NCI-H2107 treated with DMSO at 0.1 percent for 48 hours (cell line): ENCODE data around the gene IRGM.
"Not testable (repeated sequence)": the region's sequence is repeated elsewhere in the genome, so short reads cannot be mapped to it uniquely, and the experiment has no call there.

ENCODE experiments used
- DNase-seq: peaks from one replicate; lab custom pipeline; 2025; ENCODE audit not compliant: unreplicated experiment; lab: John Stamatoyannopoulos, UW

Gene IRGM, protein sequence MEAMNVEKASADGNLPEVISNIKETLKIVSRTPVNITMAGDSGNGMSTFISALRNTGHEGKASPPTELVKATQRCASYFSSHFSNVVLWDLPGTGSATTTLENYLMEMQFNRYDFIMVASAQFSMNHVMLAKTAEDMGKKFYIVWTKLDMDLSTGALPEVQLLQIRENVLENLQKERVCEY

DNA sequence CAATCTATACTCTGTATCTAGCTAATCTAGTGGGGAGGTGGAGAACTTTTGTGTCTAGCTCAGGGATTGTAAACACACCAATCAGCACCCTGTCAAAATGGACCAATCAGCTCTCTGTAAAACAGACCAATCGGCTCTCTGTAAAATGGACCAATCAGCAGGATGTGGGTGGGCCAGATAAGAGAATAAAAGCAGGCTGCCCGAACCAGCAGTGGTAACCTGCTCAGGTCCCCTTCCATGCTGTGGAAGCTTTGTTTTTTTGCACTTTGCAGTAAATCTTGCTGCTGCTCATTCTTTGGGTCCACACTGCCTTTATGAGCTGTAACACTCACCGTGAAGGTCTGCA lies at the start of gene IRGM:
Gene IRGM (plus strand): TSS at position 214 of the 346 bp plus-strand sequence. CDS start 1,603 bp downstream, outside the sequence.
- DNase-seq, result not testable (repeated sequence)

DNA sequence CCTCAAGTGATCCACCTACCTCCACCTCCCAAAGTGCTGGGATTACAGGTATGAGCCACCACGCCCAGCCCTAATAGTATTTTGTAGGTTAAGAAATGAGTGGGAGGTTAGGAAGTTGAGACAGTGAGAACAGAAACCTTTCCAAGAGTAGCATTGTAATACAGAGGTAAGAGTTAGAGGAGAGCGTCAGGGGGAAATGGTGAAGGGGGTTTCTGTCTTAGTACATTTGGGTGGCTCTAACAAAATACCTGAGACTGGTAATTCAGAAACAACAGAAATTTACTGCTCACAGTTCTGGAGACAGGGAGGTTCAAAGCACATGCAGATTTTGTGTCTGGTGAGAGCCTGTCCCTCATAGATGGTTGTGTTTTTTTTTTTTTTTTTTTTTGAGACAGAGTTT lies 48.9 kb upstream of the IRGM start:
- DNase-seq, result no peak

DNA sequence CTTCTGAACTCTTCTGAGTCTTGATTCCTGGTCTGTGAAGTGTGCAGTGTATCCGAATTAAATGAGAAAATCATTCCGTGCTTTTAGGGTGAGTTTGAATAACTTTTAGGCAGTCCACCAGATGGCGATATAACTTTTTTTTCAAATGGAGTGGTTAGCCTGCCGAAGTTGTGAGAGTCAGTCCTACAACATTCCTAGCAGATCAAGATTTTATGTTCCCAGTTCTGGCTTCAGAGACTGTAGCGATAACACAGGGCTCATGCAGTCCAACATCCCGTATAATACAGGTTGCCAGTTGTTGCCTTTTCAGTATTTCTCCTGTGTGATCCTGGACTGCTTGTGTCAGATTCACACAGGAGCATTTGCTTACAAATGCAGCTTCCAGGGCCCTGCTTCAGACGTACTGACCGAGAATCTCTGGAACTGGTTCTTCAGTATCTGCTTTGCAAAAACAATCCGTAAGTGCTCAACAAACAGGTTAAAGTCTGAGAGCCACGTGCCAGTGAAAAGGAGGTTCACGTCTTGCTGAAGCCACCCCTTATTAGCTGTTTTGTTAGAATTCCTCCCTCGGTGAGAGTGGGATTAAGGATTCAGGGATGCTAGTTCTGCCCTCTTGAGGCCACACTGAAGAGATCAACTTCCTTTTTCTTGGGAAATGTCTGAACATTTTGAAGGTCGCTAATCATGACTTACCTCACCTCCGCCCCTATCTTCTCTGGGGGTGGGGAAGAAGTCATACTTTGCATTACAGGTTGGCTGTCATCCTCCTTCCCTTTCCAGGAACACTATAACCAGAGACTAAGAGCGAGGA lies 45.0 kb upstream of the IRGM start:
- DNase-seq, result peak; percentile 23

DNA sequence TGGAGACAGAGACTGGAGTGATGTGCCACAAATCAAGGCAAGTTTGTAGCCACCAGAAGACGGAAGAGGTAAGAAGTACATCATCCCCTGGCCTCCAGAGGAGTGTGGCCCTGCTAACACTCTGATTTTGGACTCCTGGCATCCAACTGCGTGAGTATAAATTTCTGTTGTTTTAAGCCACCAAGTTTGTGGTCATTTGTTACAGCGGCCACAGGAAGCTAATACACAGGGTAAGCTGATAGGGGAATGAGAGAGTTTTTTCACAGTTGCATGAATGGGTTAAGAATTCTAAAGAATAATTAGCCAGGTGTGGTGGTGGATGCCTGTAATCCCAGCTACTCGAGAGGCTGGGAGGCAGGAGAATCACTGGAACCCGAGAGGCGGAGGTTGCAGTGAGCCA lies 41.9 kb upstream of the IRGM start:
- DNase-seq, result no peak

- no peak for DNase-seq
Observed at GRCh38 chr5:150809363-150809762, 37.0 kb upstream of the IRGM start.

DNA sequence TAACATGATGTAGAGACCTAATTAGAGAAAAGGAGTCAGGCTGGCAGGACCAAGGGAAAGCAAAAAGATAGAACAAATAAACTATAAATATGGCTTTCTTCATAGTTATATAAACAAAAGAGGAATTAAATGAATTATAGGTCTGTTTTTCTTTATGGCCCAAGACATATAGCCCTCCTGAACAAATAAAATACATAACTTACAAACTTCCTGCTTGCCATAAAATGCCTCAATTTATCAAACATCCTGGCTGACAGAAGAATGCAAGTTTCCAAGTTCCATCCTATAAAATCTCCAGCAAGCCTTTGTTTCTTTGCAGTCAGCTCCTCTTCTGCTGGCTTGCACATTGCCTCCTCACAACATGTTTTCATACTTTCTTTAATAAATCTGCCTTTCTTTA lies 31.3 kb upstream of the IRGM start:
- DNase-seq, result no peak

GRCh38 chr5:150816946-150817345 lies 29.4 kb upstream of the IRGM start:
- no peak for DNase-seq

- no peak for DNase-seq
Observed at GRCh38 chr5:150829744-150830143, 16.6 kb upstream of the IRGM start.

GRCh38 chr5:150831821-150832220 lies 14.5 kb upstream of the IRGM start:
- not testable (repeated sequence) for DNase-seq

DNA sequence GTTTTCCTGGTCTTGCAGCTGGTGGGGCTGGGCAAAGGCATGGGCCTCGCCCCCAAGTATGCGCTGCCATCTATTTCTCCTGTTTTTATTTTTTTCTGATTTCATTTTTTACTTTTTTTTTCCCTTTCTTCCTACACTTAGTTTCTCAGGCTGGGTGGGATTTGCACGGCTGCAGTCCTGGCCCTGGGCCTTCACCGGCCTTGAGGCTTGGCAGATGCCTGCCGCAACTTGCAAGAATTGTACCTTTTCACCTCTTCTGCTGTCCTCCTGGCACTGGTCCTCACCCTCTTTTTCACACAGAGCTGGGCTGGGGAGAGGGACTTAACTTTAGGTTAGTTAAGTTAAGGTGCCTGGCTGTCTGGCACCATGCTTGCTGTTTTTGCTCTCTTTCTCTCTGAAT lies 10.3 kb upstream of the IRGM start:
- DNase-seq, result no peak

GRCh38 chr5:150836703-150837102 lies 9.6 kb upstream of the IRGM start:
- no peak for DNase-seq

- not testable (repeated sequence) for DNase-seq
Observed at GRCh38 chr5:150845185-150845859, 999 bp upstream of the IRGM start.

GRCh38 chr5:150846654-150847333 lies 473 bp downstream of the IRGM start:
- peak; percentile 70 for DNase-seq

DNA sequence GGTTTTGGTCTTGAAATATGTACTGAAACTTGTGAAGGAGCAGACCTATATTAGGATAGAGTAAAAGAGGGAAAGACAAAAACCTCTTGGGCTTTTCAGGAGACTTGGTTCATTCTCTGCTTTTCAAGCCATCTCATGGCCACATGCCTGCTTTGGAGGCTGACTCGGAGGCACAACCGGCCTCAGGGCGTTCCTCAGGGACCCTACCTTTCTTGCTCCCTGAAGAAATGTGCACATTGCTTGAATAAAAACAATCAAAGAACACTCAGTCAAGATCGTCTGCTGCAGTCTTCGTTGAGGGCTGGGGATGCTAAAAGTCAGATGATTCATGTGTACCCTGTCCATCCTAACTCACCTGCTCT lies 994 bp downstream of the IRGM start:
- DNase-seq, result no peak

DNA sequence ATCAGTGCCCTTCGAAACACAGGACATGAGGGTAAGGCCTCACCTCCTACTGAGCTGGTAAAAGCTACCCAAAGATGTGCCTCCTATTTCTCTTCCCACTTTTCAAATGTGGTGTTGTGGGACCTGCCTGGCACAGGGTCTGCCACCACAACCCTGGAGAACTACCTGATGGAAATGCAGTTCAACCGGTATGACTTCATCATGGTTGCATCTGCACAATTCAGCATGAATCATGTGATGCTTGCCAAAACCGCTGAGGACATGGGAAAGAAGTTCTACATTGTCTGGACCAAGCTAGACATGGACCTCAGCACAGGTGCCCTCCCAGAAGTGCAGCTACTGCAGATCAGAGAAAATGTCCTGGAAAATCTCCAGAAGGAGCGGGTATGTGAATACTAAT lies 1.9 kb downstream of the IRGM start:
- DNase-seq, result no peak

DNA sequence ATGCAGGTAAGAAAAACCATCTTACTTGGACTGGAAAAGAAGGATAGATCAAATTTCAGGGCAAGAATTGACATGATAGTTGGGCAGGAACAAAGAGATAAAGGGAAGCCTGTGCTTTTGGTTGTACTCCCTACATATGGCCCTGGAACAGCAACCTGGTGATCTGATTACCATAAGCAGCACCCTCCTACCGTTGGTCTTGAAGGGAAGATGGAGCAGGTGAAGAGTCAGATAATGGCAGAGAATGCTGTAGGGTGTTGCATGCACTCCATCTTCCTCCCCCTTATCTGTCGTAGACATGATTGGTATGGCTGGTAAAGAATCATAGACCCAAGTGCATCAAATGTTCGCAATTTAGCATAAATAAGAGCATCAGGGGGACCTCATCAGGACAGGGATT lies 4.7 kb downstream of the IRGM start:
- no peak for DNase-seq

DNA sequence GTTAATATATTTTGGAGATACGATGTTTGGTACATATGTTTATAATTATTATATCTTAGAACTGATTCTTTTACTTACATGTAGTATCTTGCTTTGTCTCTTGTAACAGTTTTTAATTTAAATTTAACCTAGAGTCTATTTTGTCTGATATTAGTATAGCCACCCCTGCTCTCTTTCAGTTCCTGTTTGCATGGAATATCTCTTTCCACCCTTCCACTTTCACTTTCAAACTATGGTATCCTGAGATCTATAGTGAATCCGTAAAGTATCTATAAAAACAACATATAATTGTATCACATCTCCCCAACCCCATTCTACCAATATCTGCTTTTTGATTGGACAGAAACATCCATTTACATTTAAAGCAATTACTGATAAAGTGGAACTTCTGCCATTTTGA lies 7.2 kb downstream of the IRGM start:
- DNase-seq, result no peak

GRCh38 chr5:150856700-150857099 lies 10.4 kb downstream of the IRGM start:
- not testable (repeated sequence) for DNase-seq

DNA sequence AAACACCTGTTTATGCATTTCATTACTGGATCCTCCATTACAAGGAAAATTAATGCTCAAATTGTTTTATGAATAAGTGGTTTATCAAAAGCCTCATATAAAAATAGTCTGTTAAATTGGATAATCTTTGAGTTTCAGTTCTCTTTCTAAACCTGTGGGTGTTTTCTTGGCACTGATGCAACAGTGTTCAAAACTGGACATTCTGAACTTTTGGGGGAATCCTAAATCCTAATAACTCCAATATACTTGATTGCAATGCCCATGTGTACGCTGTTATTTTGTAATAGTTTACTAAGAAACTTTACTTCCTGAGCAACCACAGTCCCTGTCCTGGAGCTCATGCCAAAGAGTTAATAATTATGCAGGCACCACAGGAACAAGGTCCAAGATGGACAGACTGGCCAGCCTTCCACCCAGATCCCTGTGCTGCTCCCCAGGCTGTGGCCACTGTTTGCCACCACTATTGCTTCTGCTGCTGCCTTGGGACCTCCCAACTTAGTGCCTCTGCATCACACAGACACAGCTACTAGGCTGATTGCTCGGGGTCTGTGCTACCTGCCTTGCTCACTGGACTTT lies 14.0 kb downstream of the IRGM start:
- DNase-seq, result no peak

- no peak for DNase-seq
Observed at GRCh38 chr5:150862070-150862469, 15.7 kb downstream of the IRGM start.

- DNase-seq, result no peak
Observed at GRCh38 chr5:150879358-150879757, 33.0 kb downstream of the IRGM start.
